ENCODE measurements around the gene AFF1. TPM values are rescaled to one million over a fixed set of nuclear protein-coding genes. Genes with fewer than 3 reads are reported as not detected.

The AFF1 gene
- total RNA-seq, 1 donor: 21.9 TPM

DNA sequence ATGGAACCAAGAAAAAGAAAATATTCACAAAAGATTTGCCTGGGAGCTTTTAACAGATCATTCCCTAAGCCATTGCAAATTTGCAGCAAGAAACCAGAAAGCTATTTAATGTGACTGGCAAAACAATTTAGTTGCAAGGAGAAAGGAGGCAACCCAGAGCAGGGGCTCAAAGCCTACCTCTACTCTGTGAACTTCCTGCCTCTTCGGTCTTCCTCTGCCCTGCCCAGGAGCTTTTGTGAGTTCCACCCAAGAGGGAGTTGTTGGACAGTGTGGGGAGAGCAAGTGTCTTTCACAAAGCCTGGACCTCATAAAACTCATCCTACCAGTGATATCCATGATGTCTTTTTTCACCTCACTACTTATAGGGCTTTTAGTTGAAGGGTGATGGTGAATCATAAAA lies 107.4 kb downstream of the AFF1 start:
- no peak for DNase-seq (ENCODE audit: low read depth)
- TF ChIP-seq, protein P1, sequence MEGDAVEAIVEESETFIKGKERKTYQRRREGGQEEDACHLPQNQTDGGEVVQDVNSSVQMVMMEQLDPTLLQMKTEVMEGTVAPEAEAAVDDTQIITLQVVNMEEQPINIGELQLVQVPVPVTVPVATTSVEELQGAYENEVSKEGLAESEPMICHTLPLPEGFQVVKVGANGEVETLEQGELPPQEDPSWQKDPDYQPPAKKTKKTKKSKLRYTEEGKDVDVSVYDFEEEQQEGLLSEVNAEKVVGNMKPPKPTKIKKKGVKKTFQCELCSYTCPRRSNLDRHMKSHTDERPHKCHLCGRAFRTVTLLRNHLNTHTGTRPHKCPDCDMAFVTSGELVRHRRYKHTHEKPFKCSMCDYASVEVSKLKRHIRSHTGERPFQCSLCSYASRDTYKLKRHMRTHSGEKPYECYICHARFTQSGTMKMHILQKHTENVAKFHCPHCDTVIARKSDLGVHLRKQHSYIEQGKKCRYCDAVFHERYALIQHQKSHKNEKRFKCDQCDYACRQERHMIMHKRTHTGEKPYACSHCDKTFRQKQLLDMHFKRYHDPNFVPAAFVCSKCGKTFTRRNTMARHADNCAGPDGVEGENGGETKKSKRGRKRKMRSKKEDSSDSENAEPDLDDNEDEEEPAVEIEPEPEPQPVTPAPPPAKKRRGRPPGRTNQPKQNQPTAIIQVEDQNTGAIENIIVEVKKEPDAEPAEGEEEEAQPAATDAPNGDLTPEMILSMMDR (IDR thresholded peaks at IDR 0.05; ENCODE audit: insufficient read depth, low read length): no peak
- H3K4me3 ChIP-seq (ENCODE audit: low read depth, low read length): no peak overlapping the region

DNA sequence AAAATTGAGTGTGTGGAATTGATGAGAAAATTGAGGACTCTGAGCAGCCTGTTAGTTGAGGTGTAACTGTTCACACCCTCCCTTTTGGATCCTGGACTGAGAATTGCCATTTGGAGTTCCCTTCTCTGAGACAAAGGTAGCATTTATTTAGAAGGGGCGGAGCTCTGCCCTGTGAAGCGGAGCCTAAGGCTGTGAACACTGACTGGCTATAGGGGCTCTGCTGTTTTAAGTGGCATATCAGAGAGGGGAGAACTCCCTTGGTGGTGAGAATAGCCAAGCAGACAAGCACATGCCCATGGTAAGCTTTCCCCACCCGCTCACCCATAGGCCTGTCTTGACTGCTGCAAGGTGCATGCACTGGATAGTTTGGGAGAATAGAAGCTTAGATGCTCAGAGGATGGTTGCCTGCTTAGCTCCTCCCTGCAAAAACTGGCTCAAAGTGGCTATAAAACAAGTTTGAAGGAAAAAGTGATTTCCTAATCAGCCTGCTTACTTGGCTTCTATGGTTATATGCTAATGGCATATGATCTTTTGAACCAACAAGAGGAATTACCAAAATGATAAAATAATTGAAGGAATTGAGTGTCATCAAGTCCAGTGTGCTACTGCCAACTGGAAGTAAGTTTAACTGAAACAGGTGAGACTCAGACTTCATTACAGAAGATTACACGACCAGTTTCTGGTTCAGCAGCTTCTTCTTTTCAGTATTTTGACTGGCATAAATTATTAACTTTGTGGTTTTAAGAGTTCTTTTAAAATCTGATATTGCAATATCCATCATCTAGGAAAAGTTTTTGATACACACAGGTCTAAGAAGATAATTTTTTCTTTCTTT lies 108.4 kb downstream of the AFF1 start:
- no peak for DNase-seq (ENCODE audit: low read depth)
- no peak overlapping the region for H3K4me3 ChIP-seq (ENCODE audit: low read depth, low read length)
- TF ChIP-seq, protein P1 (IDR thresholded peaks at IDR 0.05; ENCODE audit: insufficient read depth, low read length): no peak

DNA sequence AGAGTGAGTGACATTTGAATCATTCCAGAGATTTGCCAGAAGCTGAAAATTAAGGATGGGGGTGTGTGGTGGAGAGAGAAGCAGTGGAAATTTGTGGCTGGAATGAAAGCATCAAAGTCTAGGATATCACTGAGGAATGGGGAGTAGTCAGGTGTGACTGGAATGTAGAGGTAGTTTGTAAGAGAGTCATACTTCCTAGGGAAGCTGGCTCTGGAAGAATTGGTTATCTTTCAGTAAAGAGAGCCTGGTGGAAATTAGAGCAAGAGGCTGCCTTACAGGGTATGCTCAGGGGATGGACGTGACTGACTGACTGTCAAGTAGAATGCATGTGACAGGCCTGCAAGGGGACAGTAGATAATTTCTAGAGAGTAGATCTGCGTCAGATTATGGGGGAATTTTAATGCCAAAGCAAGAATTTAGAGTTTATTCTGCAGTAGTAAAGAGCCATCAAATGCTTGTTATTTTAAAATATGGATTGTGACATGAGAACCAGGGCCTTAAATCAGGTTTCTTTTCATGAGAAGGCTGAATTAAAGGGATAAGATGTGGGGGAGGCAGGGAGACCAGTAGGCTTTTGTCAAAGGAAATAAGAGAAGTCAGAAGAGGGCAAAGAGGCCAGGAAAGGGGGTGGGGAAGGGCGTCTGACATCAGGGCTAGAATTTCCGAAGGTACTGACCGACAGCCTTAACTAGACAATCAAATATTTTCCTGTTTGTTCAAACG lies 109.9 kb downstream of the AFF1 start:
- H3K4me3 ChIP-seq (ENCODE audit: low read depth, low read length): peak overlapping the region; percentile 2
- TF ChIP-seq, protein P1 (IDR thresholded peaks at IDR 0.05; ENCODE audit: insufficient read depth, low read length): no peak
- no peak for DNase-seq (ENCODE audit: low read depth)

DNA sequence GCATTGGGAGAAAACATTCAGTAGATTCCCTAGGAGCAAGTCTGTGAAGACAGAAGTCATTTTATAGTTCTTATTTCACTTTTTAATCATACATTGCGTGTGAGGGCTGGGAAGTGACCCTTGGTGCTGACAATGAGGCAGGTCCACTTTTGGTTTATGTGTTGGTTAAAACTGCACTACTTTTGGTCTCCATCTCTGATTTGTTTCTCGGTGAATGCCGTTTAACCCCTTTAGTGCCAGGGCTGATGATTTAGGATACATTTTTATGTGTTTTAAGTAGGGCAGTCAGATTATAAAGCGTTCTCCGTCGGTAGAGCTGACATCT lies 110.4 kb downstream of the AFF1 start:
- TF ChIP-seq, protein P1 (IDR thresholded peaks at IDR 0.05; ENCODE audit: insufficient read depth, low read length): no peak
- peak; percentile 52 for DNase-seq (ENCODE audit: low read depth)
- H3K4me3 ChIP-seq (ENCODE audit: low read depth, low read length): peak overlapping the region; percentile 5

DNA sequence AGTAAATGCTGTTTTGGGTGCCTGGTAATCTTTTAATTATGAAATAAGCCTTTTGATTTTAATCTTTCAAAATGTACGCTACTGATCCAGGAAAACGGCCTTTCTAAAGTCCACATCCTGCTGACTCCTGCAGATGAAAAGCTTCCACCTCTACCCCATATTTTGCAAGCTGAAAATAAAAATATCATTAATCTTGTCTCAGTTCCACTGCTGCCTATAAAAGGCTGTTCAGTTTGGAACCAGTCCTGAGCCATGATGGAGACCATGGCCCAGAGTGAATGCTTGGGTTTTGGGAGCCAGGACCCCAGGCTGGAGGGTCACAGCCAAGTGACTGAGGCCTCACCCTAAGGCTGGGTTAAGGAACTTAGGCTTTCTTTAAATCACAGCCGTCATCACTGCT lies 110.8 kb downstream of the AFF1 start:
- DNase-seq (ENCODE audit: low read depth): no peak
- no peak overlapping the region for H3K4me3 ChIP-seq (ENCODE audit: low read depth, low read length)
- TF ChIP-seq, protein P1 (IDR thresholded peaks at IDR 0.05; ENCODE audit: insufficient read depth, low read length): no peak

DNA sequence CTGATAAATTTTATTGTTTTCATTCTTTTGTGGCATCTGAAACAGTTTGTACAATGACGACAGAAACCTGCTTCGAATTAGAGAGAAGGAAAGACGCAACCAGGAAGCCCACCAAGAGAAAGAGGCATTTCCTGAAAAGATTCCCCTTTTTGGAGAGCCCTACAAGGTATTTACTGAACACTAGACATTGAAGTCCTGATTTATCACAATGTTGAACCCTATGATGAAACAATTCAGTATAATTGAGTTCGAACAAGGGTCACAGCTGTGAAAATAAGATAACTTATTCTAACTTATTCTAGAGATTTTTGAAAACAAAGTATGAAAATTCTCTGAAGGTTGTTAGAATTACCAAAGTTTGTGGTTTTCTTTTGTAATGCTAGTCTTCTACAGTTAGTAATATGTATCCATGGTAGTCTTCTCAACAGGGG lies 111.3 kb downstream of the AFF1 start:
- no peak overlapping the region for H3K4me3 ChIP-seq (ENCODE audit: low read depth, low read length)
- TF ChIP-seq, protein P1 (IDR thresholded peaks at IDR 0.05; ENCODE audit: insufficient read depth, low read length): no peak
- peak; percentile 88 for DNase-seq (ENCODE audit: low read depth)

All from fibroblast of the aortic adventitia (primary cell).